Measurements from ENCODE around the gene TEX14.
A peak's percentile ranks its signal among the peaks of the same experiment; 100 is the strongest.
"Not testable (repeated sequence)": the region's sequence is repeated elsewhere in the genome, so short reads cannot be mapped to it uniquely, and the experiment has no call there.

The TEX14 gene

GRCh38 chr17:58691701-58692238, at the start of gene TEX14:
Gene TEX14 (minus strand): TSS chr17:58692045. CDS start chr17:58652001, 40,044 bp downstream.
- no peak for DNase-seq

GRCh38 chr17:58741121-58741625, 49.3 kb upstream of the TEX14 start:
- no peak for DNase-seq

- DNase-seq: no peak
Observed at GRCh38 chr17:58734811-58735210, 43.0 kb upstream of the TEX14 start.

- no peak for DNase-seq
Observed at GRCh38 chr17:58734040-58734439, 42.2 kb upstream of the TEX14 start.

GRCh38 chr17:58730937-58731336, 39.1 kb upstream of the TEX14 start:
- DNase-seq: no peak

GRCh38 chr17:58728798-58729197, 37.0 kb upstream of the TEX14 start:
- no peak for DNase-seq

GRCh38 chr17:58722696-58723095, 30.9 kb upstream of the TEX14 start:
- no peak for DNase-seq

- DNase-seq: no peak
Observed at GRCh38 chr17:58722274-58722673, 30.4 kb upstream of the TEX14 start.

- no peak for DNase-seq
Observed at GRCh38 chr17:58710948-58711552, 19.2 kb upstream of the TEX14 start.

- DNase-seq: no peak
Observed at GRCh38 chr17:58706351-58707140, 14.7 kb upstream of the TEX14 start.

GRCh38 chr17:58703916-58704286, 12.1 kb upstream of the TEX14 start:
- DNase-seq: no peak

GRCh38 chr17:58703137-58703915, 11.5 kb upstream of the TEX14 start:
- DNase-seq: no peak

GRCh38 chr17:58702708-58703107, 10.9 kb upstream of the TEX14 start:
- DNase-seq: no peak

GRCh38 chr17:58702045-58702476, 10.2 kb upstream of the TEX14 start:
- DNase-seq: no peak

GRCh38 chr17:58699771-58700170, 7.9 kb upstream of the TEX14 start:
- no peak for DNase-seq

- DNase-seq: no peak
Observed at GRCh38 chr17:58694826-58695225, 3.0 kb upstream of the TEX14 start.

- no peak for DNase-seq
Observed at GRCh38 chr17:58694302-58694701, 2.5 kb upstream of the TEX14 start.

GRCh38 chr17:58693751-58694150, 1.9 kb upstream of the TEX14 start:
- no peak for DNase-seq

GRCh38 chr17:58693208-58693607, 1.4 kb upstream of the TEX14 start:
- no peak for DNase-seq

GRCh38 chr17:58692239-58693055, 602 bp upstream of the TEX14 start, which contains the start of gene RAD51C:
Gene RAD51C (plus strand): TSS chr17:58692602. CDS start chr17:58692644, 42 bp downstream.
- peak; percentile 86 for DNase-seq

GRCh38 chr17:58690033-58690432, 1.8 kb downstream of the TEX14 start:
- DNase-seq: not testable (repeated sequence)

- DNase-seq: no peak
Observed at GRCh38 chr17:58688521-58688920, 3.3 kb downstream of the TEX14 start.

All from CD4-positive, alpha-beta T cell treated with Interferon gamma for 1 hour (primary cell).